Neural cell (in vitro differentiated cells): ENCODE data around the gene DSG4. TPM values are rescaled to one million over a fixed set of nuclear protein-coding genes. Genes with fewer than 3 reads are reported as not detected.

Experiments
- H2AFZ ChIP-seq: fragments of 200-600, 300-800 bp; sonication (generic), shearing (Covaris generic); 2 replicates; pipeline ENCODE4 v1.6.0; 2014; ENCODE audit warnings: low read depth, mild to moderate bottlenecking, antibody characterized with exemption, low read length, moderate library complexity
- H3F3A ChIP-seq: fragments of 200-600 bp; shearing (Covaris generic); 2 replicates; pipeline ENCODE4 v1.6.1; 2016; ENCODE audit warnings: mild to moderate bottlenecking, moderate library complexity, mixed read lengths, antibody characterized with exemption, low read length; ENCODE audit not compliant: insufficient read depth, poor library complexity, severe bottlenecking
- H3K27ac ChIP-seq: fragments of 200-600, 300-800 bp; sonication (generic), shearing (Covaris generic); 2 replicates; pipeline ENCODE4 v1.5.1; 2014; ENCODE audit warnings: mild to moderate bottlenecking, low read length, moderate library complexity
- H3K27me3 ChIP-seq: fragments of 300-800, 200-600 bp; sonication (generic), shearing (Covaris generic); 2 replicates; pipeline ENCODE4 v1.6.0; 2014; ENCODE audit warnings: mild to moderate bottlenecking, low read depth, low read length, moderate library complexity; ENCODE audit not compliant: insufficient read depth
- H3K36me3 ChIP-seq: fragments of 300-800, 200-600 bp; sonication (generic), shearing (Covaris generic); 2 replicates; pipeline ENCODE4 v1.5.1; 2014; ENCODE audit warnings: mild to moderate bottlenecking, antibody characterized with exemption, low read length, moderate library complexity; ENCODE audit not compliant: insufficient read depth
- H3K4me2 ChIP-seq: fragments of 300-800, 200-600 bp; sonication (generic), shearing (Covaris generic); 2 replicates; pipeline ENCODE4 v1.6.0; 2014; ENCODE audit warnings: mild to moderate bottlenecking, low read length
- H3K4me3 ChIP-seq: fragments of 300-800, 200-600 bp; sonication (generic), shearing (Covaris generic); 2 replicates; pipeline ENCODE4 v1.5.1; 2014; ENCODE audit warnings: mild to moderate bottlenecking, low read length, moderate library complexity
- H3K79me2 ChIP-seq: fragments of 200-600 bp; shearing (Covaris generic); replicated peaks from 2 replicates; pipeline ENCODE4 v1.6.0; 2014; ENCODE audit warnings: mild to moderate bottlenecking, low read length, moderate library complexity; ENCODE audit not compliant: insufficient read depth
- H3K9ac ChIP-seq: fragments of 300-800, 200-600 bp; sonication (generic), shearing (Covaris generic); 2 replicates; pipeline ENCODE4 v1.6.1; 2016; ENCODE audit warnings: mild to moderate bottlenecking, low read length, mixed read lengths
- H3K9me2 ChIP-seq: fragments of 200-600 bp; shearing (Covaris generic); 2 replicates; pipeline ENCODE4 v1.6.1; 2016; ENCODE audit warnings: mild to moderate bottlenecking, low read length, mixed read lengths; ENCODE audit not compliant: insufficient read depth
- H3K9me3 ChIP-seq: fragments of 200-600, 300-800 bp; sonication (generic), shearing (Covaris generic); 2 replicates; pipeline ENCODE4 v1.6.1; 2016; ENCODE audit warnings: mild to moderate bottlenecking, mixed run types, low read length, moderate library complexity, mixed read lengths
- H4K20me1 ChIP-seq: fragments of 200-600 bp; shearing (Covaris generic); 2 replicates; pipeline ENCODE4 v1.6.1; 2016; ENCODE audit warnings: mild to moderate bottlenecking, mixed run types; ENCODE audit not compliant: insufficient read depth
- EP300 ChIP-seq: fragments of 450-650 bp; conservative IDR thresholded peaks from 2 replicates; pipeline ENCODE4 v1.6.1; 2014; ENCODE audit warnings: antibody characterized with exemption, mild to moderate bottlenecking, moderate library complexity; ENCODE audit not compliant: poor library complexity, severe bottlenecking
- EZH2 ChIP-seq: fragments of 200-600, 300-800 bp; shearing (Covaris generic), sonication (generic); IDR thresholded peaks from 2 replicates; pipeline ENCODE4 v1.6.1; 2014; ENCODE audit warnings: antibody characterized with exemption, low read length, borderline replicate concordance, mild to moderate bottlenecking; ENCODE audit not compliant: insufficient read depth, poor library complexity, severe bottlenecking
- MXI1 ChIP-seq: fragments of 450-650 bp; conservative IDR thresholded peaks from 2 replicates; pipeline ENCODE4 v1.6.1; 2014; ENCODE audit warnings: antibody characterized with exemption, mild to moderate bottlenecking; ENCODE audit not compliant: poor library complexity, severe bottlenecking
- POLR2AphosphoS5 ChIP-seq: IDR thresholded peaks from 2 replicates; pipeline ENCODE4 v1.6.1; 2012
- RAD21 ChIP-seq: fragments of 450-650 bp; conservative IDR thresholded peaks from 2 replicates; pipeline ENCODE4 v1.6.1; 2014; ENCODE audit warnings: antibody characterized with exemption, mild to moderate bottlenecking, moderate library complexity
- SMC3 ChIP-seq: fragments of 450-650 bp; conservative IDR thresholded peaks from 2 replicates; pipeline ENCODE4 v1.6.1; 2014; ENCODE audit warnings: antibody characterized with exemption, mild to moderate bottlenecking, moderate library complexity; ENCODE audit not compliant: poor library complexity
- TAF1 ChIP-seq: IDR thresholded peaks from 2 replicates; pipeline ENCODE4 v1.6.1; 2012; ENCODE audit warnings: low read depth
- polyA plus RNA-seq: library from polyadenylated mRNA; depleted of rRNA; stranded (reverse); fragments of >200 nt; gene quantifications from 2 replicates; pipeline ENCODE4 v1.2.3, GENCODE V29; 2014
- TF ChIP-seq, protein P1 (sequence below): fragments of 450-650 bp; IDR thresholded peaks from 2 replicates; pipeline ENCODE4 v1.5.1; 2014; ENCODE audit warnings: antibody characterized with exemption, mild to moderate bottlenecking, moderate library complexity; ENCODE audit not compliant: poor library complexity, severe bottlenecking
- TF ChIP-seq, protein P2 (sequence below): IDR thresholded peaks from 2 replicates; pipeline ENCODE4 v1.6.1; 2012; ENCODE audit warnings: borderline replicate concordance

DSG4 gene
- polyA plus RNA-seq, 1 donor from 2014 or later: not detected

DNA sequence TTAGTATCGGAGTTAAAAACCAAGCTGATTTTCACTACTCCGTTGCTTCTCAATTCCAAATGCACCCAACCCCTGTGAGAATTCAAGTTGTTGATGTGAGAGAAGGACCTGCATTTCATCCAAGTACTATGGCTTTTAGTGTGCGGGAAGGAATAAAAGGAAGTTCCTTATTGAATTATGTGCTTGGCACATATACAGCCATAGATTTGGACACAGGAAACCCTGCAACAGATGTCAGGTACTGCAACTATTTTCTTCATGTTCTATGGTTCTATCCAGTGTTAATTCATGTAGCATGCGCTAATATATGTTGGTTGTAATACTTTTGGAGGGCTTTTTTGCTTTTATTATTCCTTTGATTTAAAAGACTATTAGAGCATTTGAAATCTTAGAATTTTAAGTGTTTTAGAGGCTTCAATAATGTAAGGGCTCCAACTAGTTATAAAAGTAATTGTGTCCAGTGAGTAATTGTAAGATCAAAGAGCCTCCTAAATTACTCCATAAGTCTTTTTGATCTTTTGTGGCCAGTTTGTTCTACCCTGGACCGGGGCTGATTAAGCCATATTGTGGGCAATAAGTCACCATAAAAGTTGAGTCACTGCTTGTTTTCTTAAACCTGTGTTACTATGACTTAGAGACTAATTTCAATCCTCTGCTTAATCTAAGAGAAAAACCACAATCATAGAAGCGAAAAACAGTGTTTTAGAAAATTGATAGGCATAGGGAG, 22.9 kb downstream of the DSG4 start:
- Histone ChIP-seq H3K4me2 (no peak overlapping the region), H3K27me3 (no peaks in the 10 kb centered on the region), H4K20me1 (no peaks in the 10 kb centered on the region), H3K4me3 (no peak overlapping the region), H3K79me2 (no peaks in the 10 kb centered on the region), H3F3A (no peaks in the 10 kb centered on the region), H3K9ac (no peak overlapping the region), H3K27ac (no peak overlapping the region), H3K36me3 (no peaks in the 10 kb centered on the region), H3K9me2 (no peaks in the 10 kb centered on the region), H2AFZ (no peak overlapping the region), H3K9me3 (no peaks in the 10 kb centered on the region)
- TF ChIP-seq RAD21 (no peak), MXI1 (no peak), SMC3 (no peak), EZH2 (no peak), POLR2AphosphoS5 (no peak), TAF1 (no peak), EP300 (no peak)
- TF ChIP-seq, protein P1, sequence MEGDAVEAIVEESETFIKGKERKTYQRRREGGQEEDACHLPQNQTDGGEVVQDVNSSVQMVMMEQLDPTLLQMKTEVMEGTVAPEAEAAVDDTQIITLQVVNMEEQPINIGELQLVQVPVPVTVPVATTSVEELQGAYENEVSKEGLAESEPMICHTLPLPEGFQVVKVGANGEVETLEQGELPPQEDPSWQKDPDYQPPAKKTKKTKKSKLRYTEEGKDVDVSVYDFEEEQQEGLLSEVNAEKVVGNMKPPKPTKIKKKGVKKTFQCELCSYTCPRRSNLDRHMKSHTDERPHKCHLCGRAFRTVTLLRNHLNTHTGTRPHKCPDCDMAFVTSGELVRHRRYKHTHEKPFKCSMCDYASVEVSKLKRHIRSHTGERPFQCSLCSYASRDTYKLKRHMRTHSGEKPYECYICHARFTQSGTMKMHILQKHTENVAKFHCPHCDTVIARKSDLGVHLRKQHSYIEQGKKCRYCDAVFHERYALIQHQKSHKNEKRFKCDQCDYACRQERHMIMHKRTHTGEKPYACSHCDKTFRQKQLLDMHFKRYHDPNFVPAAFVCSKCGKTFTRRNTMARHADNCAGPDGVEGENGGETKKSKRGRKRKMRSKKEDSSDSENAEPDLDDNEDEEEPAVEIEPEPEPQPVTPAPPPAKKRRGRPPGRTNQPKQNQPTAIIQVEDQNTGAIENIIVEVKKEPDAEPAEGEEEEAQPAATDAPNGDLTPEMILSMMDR: no peak
- TF ChIP-seq, protein P2, sequence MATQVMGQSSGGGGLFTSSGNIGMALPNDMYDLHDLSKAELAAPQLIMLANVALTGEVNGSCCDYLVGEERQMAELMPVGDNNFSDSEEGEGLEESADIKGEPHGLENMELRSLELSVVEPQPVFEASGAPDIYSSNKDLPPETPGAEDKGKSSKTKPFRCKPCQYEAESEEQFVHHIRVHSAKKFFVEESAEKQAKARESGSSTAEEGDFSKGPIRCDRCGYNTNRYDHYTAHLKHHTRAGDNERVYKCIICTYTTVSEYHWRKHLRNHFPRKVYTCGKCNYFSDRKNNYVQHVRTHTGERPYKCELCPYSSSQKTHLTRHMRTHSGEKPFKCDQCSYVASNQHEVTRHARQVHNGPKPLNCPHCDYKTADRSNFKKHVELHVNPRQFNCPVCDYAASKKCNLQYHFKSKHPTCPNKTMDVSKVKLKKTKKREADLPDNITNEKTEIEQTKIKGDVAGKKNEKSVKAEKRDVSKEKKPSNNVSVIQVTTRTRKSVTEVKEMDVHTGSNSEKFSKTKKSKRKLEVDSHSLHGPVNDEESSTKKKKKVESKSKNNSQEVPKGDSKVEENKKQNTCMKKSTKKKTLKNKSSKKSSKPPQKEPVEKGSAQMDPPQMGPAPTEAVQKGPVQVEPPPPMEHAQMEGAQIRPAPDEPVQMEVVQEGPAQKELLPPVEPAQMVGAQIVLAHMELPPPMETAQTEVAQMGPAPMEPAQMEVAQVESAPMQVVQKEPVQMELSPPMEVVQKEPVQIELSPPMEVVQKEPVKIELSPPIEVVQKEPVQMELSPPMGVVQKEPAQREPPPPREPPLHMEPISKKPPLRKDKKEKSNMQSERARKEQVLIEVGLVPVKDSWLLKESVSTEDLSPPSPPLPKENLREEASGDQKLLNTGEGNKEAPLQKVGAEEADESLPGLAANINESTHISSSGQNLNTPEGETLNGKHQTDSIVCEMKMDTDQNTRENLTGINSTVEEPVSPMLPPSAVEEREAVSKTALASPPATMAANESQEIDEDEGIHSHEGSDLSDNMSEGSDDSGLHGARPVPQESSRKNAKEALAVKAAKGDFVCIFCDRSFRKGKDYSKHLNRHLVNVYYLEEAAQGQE: no peak

DNA sequence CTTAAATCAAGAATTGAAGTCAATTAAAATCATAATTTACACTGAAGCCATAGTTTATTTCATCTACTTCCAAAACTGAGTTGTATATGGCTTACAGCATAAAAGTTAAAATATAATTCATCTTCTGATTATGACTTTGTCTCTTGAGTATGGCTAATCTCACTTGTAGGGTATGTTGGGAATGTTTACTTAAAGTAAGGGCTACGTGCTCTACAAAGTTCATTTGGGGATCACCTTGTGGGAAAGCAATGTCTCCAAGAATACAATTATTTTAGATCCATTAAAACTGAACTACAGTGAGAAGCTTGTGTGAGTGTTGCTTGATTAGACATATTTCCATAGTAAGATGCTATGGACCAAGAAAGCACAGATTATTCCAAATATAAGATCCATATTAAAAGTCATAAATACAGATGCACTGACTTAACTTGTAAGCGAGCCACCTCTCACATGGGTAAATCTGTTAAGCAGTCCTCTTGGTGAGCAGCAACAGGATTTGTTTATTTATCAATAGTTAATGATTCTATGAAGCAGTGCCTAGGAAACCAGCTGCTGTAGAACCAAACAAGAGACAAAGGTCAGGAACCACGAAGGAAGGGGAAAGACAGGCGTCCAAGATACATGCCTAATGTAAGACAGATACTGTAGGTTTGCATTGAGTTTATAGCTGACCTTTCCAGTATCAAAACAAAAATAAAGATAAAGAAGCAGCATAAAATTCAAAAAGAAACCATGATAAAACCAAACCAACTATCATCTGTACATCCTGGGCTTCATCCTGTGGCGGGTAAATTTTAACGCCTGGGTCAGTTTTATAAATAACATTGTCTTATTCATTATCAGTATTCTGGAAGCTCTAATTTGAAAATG, 24.8 kb downstream of the DSG4 start:
- Histone ChIP-seq H3K27ac (no peak overlapping the region), H3K27me3 (no peaks in the 10 kb centered on the region), H3K9me2 (no peaks in the 10 kb centered on the region), H3K9ac (no peak overlapping the region), H3K9me3 (no peaks in the 10 kb centered on the region), H3K36me3 (no peaks in the 10 kb centered on the region), H2AFZ (no peak overlapping the region), H3K79me2 (no peaks in the 10 kb centered on the region), H3F3A (no peaks in the 10 kb centered on the region), H3K4me3 (no peak overlapping the region), H3K4me2 (no peak overlapping the region), H4K20me1 (no peaks in the 10 kb centered on the region)
- TF ChIP-seq TAF1 (no peak), RAD21 (no peak), EZH2 (no peak), SMC3 (no peak), MXI1 (no peak), POLR2AphosphoS5 (no peak), EP300 (no peak)
- TF ChIP-seq, protein P2: no peak
- TF ChIP-seq, protein P1: no peak
